ENCODE measurements around the gene BLACAT1.

Gene BLACAT1

DNA sequence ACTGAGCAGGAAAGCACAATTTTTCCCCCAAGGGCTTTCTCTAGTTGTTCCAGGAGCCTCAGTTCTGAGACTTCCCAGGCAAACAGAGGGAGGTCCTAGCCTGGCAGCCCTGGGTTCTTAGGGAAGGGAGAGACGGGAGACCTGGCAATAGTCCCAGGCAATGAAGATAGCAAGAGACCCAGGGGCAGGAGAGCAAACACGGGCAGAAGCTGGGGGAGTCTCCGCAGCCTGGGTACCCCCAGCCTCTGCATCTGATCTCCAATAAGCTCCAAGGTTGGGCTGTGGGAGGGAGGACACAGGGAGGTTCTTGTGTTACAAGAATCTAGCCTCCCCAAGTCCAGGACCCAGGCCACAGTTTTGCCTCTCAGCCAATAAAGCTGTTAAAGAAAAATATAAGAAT, 2.4 kb downstream of the BLACAT1 start:
- no peak for DNase-seq

DNA sequence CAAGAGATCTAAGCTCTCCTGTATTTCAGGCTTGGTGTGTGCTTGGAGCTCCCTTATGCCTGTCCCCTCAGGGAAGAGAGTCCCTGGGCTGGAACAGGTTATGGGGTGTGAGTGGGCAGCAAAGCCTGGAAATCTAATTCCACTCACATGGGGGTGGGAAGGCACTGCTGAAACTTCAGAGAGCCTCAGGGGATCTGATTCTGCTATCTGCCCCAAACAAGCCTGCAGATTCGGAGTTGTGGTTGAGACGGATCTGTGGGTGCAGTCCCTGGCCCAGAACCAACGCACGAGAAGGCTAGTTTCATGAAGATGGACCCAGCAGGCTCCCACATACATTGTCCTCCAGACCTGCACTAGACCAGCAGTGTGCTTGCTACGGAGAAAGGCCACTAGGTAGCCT, 2.9 kb downstream of the BLACAT1 start:
- DNase-seq, result no peak

DNA sequence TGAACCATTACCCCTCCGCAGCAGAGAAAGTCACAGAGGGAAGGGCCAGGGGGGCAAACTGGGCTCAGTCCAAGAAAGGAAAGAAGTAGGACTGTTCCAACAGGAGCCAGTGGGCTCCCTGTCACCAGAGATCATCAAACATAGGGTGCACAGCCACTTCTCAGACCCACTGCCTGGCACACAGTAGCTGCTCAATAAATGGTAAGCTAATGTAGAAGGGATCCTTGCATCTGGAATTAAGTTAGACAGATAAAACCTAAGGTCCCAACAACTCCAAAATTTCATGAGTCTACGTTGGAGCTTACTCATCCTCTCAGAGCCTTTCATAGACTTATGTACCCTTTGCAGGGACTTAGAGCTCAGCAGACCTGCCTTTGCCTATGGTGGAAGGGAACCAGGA, 3.5 kb downstream of the BLACAT1 start:
- no peak for DNase-seq

DNA sequence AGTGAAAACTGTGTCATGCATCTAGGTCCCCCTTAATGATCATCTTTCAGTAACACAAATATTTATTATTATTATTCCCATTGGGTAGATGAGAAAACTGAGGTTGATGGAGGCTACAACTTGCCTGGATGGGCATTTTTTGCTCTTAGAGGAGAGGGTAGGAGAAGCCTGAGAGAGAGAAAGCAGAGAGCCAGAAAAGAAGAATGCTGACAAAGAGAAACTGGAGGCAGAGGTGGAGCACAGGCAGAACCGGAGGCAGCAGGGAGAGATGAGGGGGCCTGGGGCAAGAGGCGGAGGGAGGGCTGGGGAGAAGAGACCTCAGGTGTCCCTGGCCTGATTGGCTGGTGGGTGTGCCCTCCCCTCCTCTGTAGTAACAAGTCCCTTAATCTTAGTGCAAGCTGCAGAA, 4.1 kb downstream of the BLACAT1 start:
- no peak for DNase-seq

DNA sequence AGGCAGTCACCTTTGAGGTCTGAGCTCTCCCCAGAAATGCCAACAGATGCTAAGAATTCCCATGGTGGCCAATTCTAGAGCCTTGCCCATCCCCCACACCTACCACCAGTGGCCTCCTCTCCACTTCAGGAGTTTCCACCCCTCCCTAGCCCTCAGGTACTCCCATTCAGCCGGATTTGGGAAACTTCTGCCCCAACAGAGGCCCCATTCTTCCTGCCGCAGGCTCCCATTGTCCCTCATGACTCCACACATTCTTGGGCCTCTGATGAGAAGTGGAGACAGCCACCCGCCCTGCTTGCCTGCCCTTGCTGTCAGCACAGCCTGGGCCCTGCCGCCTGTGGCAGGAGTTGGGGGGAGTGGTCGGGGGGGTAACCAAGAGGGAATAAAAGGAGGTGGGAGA, 4.6 kb downstream of the BLACAT1 start:
- no peak for DNase-seq

DNA sequence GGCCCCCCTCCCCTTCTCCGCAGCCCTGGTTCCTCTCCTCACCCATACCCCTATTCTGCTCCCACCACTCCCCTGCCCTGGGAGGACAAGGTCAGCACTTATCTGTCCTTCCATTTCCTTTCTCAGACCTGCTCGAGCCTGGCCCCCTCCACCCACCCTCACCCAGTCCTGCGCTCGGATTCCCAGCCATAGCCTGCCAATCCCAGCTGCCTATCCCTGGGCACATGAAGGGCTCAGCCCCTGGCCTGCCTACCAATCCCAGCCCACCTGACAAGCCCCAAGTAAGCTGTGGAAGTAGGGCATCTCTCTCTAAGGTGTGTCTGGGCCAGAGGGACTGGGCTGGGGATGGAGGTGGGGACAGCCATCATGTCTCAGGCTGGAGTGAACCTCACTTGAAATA, 5.4 kb downstream of the BLACAT1 start:
- no peak for DNase-seq

DNA sequence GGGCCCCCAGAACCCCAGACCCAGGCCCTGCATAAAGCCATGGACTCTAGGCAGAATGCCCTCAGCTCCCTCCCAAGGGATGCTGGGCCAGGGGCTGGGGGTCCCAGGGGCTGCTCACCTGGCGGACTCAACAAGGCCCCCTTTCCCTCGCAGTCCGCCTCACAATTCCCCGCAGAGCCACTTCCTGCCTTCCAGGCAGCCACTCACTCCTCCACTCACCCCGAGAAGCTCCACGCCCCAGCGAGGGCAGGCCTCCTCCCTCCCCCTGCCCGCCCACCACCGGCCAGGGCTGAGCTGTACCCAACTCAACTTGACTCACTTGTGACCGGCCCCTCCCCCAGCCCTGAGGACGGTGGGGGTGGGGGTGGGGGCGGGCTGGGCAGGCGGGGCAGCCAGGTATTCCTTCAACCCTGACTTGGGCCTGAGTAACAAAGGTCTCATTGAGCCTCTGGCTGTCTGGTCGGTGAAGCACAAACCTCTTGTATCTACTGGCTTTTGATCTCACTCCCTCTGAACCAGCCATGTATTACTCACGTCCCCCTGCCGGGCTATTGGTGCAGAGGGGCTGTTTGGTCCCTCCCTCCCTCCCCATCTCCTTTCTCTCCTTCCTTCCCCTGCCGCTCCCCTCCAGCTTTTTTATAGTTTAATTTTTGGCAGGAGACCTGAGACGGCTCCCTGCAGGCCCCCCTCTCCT, 5.9 kb downstream of the BLACAT1 start:
- DNase-seq, result no peak

DNA sequence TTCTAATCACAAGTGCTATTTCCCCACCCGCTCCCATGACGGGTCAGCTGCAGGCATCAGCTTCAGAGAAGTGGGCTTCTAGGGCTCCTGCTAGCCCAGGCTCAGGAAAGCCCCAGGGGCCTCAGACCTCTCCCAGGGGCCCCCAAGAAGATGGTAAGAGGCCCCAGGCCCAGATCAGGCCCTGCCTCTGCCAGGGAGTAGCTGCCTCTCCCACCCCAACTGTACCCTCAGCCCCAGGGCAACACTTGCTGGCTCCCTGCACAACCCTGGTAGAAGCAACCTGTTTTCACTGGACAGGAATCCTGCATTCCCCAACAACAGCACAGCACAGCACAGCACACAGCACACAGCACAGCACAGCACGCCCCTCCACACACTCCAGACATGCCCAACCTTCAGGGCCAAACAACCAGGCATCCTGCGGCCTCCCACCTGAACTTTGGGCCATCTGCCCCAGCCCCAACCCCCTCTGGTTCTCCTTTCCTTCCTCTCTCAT, 6.5 kb downstream of the BLACAT1 start:
- DNase-seq, result no peak

DNA sequence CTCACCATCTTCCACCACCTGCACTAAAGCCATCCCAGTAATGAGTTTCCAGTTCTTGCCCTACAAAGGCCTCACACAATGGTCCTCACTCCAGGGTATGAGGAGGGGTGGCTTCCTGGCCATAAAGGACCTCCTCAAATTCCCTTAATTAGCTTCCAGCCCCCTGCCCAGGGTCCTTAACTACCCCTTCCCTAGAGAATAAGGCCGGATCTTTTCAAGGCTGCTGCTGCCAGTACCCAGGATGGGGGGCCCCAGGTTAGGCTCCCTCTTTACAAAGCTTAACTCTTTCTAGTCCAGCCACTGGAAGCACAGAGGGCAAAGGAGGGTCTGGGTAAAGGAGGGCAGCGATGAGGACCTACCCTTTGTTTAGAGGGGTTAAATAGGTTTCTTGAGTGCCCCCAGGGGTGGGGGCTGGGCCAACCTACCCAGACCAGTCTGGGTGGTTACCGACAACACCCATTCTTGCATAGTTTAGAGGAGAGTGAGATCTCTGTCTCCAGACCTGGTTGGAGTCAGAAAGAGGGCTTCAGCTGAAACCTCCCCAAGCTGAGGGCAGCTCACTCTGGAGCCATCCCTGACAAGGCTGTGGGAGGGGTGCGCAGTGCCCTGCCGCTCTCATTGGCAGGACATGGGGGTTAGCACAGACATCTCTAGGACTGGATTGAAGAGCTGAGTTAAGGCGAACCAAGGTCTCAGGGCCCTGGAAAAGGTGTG, 7.1 kb downstream of the BLACAT1 start:
- no peak for DNase-seq

DNA sequence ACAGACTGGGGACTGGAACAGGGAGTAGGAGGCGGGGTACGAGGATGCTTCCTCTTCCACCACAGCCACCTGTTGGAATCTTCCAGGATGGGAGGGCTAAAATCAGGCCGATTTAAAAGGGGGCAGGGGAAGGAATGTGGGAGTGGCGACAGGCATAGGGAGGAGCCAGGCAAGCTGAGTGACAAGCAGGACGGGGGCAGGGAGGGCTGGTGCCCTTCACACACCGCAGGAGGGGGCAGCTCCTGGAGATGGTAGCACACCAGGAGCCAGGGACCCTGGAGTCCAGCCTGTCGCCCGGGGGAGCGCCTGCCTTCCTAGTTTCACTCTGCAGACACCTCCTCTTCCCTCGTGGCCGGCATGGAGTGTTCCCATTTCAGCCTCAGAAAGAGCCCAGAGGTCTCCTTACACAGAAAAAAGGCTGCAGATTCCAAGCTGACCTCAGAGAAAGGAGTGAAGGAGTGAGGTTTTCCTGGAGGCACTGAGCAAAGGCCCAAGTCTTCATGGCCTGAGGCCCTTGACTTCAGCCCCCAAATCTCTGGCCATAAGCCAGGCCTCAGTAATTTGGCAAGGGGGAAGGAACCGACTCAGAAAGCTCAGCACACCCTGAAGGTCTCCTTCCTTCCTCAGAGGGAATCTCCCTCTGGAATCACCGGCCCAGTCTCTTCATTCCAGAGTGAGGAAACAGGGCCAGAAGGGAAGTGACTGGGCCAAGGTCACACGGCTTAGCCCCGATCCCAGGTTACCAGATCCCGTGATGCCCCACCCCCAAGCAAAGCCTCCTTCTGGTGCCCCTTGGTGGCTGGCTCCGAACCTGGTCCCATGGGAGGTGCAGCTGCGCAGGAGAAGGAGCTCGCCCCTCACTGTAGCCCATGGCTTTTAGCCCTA, 8.1 kb downstream of the BLACAT1 start:
- no peak for DNase-seq

DNA sequence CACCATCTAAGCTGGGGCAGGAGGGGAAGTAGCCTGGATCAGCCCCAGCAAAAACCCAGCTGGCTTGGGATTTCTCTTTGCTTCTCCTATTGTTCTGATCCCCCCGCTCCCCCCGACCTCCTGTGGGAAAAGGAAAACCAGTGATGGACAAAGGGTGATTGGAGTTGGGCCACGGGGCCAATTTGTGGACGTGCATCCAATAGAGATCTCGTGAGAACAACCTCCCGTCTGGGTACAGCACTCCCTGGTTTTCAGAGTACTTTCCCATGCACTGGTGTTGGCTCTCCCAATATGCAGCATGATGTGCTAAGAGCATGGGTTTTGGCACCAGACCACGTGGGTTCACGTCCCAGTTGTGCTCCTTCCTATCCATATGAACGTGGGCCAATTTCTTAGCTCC, 9.0 kb downstream of the BLACAT1 start:
- DNase-seq, result no peak

DNA sequence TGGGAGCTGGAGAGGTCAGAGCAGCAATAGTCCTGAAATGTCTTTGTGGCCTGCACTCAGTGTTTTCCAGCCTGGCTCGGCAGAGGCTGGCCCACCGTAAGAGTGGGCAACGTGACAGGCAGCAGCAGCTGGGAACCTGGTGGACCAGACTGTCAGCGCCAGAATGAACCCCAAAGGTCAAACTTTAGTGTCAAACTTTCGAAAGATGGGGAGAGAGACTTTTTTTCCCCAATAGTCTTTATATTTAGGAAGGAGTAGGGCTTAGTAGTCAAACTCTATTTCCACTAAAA, 10.3 kb downstream of the BLACAT1 start:
- no peak for DNase-seq

DNA sequence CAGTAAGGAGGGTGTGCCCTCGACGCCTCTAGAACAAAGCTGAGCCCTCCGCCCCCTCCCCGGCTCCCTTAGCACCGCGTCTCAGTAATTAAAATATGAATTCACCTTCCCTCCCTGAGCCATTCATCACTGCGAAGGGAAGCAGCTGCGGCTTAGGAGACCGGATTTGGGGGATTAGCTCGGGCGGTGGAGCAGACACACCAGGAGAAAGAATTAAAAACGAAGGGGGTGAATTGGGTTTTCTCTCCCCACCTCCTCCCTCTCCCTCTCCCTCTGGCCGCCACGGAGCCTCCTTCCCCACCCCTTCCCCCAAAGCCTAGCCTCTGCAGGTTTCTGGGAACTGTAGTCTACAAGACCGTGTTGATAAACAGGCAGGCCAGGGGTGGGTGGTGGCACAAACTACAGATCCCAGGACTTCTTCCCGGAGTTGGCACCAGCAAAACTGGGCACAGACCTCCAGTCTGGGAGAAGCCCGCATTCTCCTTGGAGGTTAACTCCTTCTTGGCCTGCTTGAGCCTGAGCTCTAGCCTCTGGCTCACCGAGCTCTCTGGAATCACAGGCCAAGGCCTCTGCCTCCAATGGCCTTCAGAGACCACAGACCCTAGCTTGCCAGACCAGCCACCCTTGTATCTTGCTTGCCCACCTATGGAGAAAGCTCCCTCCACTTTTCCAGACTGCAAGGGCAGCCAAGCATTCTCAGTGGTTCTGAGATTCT, 10.8 kb downstream of the BLACAT1 start:
- no peak for DNase-seq

DNA sequence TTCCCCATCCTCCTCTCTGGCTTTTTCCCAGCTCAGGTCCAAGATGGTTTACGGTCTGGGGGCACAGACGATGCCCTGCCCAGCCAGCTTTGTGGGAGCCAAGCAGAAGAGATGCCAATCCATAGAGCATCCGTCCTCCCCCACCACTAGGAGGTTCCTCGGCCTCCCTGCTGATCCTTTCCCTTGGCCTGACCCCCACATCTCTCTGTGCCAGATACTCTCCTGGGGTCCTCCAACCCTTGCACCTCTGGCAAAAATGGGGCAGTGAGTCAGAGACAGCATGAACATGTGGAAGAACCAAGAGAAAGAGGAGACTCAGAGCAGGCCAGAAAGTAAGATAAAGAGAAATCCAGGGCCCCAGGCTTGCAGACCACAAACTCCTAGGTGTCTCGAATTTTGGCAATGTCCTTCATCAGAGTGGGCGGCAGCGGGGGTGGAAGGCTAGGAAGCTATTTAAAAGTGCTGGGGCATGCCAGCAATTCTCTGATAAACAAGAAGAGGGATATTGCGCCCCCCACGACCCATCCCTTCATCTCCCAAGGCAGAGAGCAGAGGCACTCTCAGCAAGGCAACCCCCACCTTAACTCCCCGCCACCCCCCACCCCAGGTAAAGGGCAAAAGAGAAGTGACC, 11.4 kb downstream of the BLACAT1 start:
- DNase-seq, result no peak

DNA sequence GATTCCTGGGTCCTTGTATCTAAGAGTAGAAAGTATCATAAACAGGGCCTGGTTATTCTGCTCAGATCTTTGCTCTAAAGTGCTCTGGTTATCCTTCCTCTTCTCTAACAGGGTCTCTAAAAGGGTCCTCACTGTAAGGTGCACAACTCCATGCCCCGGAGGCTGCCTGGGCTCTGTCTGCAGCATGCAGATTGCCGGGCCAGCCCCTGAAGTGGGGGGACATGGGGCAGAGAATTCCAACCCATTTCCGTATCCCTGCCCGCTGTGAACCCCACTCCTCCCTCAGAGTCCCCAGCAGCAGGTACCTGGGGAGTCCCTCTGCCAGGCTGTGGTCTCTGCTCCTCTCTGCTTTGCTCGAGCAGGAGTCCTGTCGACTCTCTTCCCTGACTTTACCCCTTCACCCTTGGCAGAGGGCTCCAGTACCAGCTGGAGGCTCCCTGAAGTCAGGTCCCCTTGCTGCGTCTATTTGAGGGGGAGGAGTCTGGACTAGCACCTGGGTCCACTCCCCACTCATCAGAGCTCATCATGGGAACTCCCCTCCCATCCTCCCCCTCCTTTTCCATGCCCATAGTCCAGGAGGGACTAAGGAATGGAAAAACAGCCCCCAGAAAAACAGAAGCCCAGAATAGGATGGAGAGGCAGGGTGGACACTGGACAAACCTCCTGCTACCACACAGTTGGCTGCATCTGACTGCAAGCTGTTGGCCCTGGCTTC, 12.1 kb downstream of the BLACAT1 start:
- no peak for DNase-seq

DNA sequence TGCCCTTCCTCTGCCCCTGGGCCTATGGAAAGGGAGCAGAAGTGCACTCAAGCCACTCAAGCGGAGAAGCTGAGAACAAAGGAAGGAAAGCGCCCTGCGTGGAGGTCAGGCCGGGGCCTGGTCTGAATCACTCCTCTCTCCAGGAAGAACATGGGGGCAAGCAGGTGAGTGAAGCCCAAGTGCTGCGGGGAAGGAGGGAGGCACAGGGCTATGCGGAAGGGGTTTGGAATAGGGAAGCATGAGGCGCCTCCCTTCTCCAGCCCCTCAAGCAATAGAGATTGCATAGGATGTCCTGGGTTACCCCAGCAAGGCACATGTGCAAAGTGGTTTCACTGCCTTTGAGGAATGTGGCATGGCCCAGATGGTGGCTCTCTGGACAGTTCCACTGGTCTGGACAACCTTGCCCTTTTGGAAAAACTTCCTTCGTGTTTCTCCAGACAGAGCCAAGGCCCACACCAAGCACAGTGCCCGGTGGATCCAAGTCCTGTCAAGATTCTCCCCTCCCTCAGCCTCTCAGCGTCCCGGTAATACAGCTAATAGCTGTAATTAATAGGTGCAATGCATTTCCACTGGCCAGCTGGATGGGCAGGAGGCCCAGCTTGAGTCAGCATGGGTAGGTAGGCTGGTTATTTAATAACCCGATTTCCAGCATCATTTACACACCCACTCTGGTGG, 13.7 kb downstream of the BLACAT1 start:
- DNase-seq, result peak; percentile 47

DNA sequence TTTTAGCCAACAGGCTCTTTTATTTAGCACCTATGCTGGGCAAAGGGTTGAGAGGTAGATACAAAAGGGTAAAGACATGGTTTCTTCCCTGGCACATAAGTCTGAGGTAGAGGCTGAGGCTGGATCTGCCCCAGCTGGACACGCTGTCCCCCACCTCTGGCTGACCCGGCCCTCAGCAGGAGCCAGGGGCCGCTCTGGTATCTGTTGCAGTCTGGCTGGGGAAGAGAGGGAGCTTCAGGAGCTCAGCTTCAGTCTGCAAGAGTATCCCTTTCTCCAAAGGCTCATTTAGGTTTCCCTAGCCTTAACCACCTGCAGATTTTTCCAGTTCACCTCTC, 14.2 kb downstream of the BLACAT1 start:
- no peak for DNase-seq

DNA sequence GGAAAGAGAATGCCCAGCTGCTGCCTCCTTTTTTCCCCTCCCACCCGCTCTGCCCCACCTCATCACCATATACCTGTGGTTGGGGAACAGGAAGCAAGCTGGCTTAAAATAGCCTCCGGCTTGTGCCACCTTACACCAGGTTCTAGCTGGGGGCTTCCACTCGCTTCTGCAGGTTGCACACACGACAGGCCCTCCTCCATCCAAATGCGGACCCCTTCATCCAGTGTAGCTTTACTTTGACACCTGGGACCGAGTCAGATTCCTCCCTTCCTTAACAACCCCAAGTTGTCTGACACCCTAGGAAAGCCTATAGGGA, 14.6 kb downstream of the BLACAT1 start:
- no peak for DNase-seq

DNA sequence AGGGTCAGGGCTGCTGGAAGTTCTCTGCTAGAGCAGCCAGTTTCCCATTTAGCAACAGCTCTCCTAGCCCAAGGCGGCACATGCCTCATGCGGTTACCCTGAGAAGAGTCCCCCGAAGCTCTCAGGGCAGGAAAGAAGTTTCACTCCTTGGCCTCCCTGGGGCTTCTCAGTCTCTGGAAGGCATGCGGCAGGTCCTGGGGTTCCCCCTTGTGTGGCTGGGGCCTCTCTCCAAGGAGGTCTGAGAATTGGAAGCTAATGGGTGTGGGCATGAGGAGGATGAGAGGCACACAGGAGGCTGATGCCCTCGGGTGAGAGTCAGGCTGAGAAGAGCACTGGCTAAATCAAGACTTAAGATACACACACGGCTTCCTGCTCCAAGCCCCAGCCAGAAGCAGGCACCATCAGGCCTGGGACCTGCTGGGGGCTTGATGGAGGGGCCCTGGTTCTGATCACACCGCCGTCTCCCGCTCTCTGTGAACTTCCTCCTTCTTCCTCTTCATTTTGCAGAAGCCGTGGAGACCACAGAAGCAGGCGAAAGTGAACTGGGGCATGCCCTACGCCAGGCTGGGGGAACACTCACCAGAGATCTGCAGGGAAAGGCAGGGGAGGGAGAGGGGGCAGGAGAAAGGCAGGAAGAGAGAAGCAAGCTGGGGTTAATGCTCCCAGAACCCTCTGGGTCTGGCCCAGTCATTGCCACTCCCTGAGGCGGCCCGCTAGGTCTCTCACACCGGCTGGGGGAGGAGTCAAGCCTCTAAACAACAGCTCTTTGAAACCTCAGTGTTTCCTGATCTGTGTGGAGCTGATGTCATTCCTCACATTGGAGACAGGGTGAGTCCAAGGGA, 15.1 kb downstream of the BLACAT1 start:
- DNase-seq, result peak; percentile 97

DNA sequence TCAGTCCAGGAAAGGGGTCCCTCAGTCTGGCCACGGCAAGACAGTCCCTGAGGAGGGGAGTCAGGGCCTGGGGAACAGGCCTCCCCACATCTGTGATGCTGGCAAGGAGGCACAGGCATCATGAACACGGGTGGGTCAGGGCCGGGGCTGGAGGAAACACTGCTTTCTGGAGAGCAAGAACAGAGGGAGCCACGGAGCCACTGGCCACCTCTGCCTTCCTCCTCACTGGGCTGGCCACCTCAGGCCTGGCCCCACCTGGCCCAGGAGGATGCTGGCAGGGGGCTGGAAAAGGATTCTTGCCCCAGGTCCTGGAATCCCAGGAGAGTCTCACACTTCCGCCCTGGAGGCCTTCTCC, 15.7 kb downstream of the BLACAT1 start:
- no peak for DNase-seq
